HG02970 (cell line): ENCODE measurements around the gene MNT.

ENCODE experiments used
- ATAC-seq: cut with Tn5 transposase; IDR thresholded peaks from one replicate; pipeline ENCODE4 v1.9.1; 2021; ENCODE audit warnings: mild to moderate bottlenecking, moderate library complexity, moderate number of reproducible peaks; ENCODE audit not compliant: unreplicated experiment, low FRiP score

MNT gene

DNA sequence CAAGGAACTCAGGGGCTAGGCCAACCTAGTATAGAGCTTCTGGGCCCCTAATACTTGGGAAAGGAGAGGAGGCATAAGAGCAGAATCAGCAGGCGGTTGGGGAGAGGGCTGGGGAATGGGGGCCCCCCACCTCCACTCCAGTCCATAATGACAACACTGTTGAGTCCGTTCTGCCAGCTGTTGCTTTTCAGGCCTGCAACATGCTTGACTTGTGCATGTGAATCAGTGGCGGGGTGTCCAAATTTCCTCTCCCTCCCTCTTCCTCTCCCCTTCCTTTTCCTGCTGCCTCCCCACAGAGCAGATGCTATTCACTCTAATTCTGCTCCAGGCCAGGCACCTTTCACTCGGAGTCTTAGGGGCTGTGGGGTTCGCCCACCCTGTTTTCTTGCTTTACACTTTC, 31.8 kb downstream of the MNT start:
- no peak for ATAC-seq

DNA sequence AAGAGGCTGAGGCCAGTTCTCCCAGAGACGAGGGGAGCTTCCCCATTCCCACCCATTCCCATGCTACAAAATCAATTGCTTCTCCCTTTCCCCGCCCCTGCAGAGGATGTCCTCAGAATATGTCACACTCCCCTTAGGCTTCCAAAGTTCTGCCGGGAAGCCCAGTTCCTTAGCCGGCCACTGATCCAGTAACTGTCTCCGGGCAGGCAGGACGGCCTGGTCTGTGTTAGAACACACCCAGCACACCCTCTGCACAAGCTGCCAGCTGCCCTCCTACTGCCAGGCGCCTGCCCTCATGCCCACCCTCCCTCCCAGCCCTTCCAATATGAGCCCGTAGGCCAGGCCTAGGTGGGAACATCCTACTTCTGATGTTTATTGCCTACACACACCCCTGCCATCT, 32.5 kb downstream of the MNT start:
- no peak for ATAC-seq

DNA sequence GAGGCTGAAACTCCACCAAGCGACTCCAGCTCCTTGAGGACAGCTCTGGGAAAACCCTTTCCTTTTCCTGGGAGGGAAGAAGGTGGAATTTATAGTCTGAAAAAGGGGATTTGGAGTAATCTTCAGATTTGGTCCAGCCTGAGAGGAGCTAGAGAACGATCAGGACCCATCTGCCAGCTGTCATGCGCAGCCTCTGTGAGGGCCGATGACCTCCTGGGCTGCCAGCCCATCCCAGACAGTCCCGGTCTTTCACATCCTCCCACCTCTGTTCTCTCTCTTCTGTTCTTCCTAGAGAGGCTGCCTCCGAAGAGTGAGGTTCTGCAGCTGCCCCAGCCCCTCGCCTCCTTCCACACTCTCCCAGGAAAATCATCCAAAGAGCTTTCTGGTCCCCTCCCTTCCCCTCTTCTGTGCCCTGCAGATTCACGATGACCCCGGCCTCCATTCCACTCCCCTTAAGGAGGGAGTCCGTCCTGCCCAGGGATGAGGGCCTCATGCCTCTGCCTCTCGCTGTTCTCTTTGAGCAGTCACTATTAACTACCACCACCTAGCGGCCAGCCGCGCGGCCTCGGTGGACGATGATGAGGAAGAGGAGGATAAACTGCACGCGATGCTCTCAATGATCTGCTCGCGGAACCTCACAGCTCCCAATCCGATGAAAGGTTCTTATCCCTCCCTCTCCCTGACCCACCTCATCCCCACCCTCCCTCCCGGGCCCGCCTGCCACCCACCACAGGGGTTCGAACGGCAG, 33.9 kb downstream of the MNT start:
- ATAC-seq: no peak

DNA sequence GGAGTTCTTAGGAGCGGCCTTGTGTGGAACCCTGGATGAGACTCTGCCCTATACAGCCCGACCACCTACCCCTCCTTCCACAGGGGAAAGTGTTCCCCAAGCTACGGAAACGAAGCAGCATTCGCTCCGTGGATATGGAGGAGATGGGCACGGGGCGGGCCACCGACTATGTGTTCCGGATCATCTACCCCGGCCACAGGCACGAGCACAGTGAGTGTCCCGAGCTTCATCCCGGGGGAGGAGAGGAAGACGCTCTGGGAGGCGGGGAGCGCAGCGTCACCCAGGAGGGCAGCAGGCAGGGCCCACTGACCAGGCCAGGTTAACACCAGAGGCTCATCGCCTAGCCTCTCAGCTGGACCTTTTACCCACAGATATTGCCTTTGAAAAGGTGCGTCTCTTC, 35.7 kb downstream of the MNT start:
- no peak for ATAC-seq

DNA sequence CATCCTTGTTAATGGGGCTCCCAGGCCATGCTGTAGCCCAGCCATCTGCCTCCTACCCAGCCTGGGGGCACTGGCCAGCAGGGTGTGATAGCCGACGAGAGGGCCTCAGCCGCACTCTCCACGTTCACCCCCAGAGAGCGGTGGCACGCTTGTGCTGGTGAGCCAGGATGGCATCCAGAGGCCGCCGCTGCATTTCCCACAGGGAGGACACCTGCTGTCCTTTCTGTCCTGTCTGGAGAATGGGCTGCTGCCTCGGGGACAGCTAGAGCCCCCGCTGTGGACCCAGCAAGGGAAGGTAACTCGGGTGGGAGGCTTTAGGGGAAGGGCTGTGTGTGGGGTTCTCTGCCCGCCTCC, 36.1 kb downstream of the MNT start:
- ATAC-seq: no peak

DNA sequence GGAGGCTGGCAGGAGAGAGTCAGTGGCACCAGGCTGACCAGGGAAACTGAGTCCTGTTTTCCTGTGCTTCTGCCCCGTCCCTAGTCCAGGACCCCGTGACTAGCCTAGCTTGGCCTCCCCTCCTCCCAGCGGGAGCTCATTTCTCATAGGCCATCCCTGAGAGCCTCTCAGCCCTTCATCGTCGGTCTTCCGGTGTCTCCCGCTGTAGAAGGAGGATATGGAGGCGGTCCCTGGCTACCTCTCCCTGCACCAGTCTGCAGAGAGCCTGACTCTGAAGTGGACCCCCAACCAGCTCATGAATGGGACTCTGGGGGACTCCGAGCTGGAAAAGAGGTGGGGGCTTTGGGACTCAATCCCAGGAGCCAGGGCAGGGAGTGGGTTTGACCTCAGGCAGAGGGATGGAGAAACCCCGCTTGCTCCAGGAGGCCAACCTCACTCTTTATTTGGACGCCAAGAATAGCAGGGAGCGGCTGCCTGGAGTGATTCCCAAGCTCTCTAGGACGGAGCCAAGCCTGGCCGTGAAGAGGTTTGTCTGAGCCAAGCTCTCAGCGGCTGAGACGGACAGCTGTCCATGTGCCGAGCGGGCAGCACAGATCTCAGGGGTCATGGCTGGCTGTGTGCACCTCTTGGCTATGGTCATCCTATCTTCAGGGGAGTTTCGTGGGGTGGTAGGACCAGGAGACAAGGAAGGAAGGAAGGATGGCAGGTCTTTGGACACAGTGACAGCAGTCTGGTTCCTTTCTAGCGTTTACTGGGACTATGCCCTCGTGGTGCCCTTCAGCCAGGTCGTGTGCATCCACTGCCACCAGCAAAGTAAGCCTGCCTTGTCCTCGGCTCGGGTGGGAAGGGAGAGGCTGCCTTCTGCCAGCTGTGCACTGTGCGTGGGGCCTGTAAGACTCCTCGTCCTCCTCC, 36.8 kb downstream of the MNT start:
- no peak for ATAC-seq

DNA sequence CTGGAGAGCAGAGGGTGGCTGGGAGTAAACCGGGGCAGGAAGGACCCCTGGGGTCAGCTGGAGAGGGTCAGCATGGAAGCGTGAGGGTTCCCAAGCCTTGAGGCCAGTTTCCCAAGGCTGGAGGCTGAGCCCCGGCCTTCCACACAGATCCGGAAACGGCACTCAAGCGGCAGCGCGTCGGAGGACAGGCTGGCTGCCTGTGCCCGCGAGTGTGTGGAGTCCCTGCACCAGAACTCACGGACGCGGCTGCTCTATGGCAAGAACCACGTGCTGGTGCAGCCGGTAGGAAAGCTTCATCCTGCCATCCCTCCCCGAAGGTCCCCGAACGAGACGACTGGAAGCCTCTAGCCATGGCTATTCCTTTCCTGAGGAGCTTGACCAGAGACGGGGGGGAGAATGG, 37.5 kb downstream of the MNT start:
- ATAC-seq: no peak

DNA sequence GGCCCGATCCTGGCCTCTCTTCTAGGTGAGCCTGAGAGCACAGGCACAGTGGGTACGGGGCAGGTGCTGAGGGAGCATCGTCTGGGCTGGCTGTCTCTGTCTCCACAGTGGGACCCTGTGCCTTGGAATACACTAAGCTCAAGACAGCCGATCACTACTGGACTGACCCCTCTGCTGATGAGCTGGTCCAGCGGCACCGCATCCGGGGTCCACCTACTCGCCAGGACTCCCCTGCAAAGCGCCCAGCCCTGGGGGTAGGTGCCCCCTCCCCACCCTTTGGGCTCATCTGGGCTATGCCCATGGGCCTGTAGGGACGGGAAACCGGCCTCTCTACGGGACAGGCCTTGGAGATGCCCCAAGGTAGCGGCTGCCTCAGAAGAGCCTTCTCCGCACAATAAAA, 38.0 kb downstream of the MNT start:
- no peak for ATAC-seq

DNA sequence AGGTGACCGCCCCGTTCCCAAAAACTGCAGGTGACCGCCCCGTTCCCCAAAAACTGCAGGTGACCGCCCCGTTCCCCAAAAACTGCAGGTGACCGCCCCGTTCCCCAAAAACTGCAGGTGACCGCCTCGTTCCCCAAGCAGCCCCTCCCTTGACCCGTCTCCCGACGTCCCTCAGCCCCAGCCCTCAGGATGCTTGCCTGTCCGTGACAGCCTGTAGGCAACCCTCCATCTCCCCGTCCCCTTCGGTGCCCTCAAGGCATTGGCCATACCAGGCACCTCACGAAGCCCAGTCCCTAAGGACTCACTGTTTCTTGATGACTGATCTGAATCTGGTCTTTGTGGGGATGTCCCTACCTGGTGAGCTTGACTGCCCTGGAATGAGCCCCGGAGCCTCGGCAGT, 38.4 kb downstream of the MNT start:
- no peak for ATAC-seq

DNA sequence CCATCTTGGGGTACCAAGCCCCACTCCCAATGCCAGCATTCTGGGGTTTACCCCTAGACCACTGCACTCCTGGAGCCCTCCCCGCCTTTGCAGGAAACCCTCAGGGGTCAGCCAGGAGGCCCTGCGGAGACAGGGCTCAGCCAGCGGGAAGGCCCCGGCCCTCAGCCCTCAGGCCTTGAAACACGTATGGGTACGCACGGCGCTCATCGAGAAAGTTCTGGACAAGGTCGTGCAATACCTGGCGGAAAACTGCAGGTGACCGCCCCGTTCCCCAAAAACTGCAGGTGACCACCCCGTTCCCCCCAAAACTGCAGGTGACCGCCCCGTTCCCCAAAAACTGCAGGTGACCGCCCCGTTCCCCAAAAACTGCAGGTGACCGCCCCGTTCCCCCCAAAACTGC, 38.8 kb downstream of the MNT start:
- ATAC-seq: no peak

DNA sequence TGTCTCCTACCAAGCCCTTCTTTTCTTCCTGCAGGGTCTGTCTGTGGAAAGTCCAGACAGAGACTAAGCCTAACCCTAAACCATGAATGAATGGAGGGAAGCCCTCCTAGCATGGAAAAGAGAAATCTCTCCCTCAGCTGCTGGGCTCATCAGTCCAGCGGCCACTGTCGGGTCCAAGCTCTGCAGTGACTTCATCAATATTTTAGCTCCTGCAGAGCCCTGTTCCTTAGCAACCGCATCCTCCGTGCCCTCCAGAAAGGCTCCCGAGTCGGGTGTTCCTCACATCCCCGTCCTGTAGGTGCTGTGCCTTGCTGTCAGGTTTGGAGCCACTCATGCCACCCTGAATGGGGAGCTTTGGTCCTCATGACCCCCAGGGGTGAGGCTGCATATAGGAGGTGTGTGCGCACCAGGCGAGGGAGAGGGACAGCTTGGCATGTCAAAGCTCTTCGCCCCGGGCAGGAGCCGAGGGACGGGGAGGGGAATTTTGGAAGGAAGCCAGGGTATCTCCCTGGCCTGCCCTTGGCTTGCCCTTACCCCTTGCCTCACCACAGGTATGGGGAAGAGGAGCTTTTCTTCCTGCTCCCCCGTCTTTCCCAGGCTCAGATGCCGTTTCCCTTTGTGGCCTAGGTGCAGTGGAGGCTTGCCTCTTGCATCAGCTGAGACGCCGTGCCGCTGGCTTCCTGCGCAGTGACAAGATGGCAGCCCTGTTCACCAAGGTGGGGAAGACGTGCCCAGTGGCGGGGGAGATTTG, 39.7 kb downstream of the MNT start:
- ATAC-seq: no peak

DNA sequence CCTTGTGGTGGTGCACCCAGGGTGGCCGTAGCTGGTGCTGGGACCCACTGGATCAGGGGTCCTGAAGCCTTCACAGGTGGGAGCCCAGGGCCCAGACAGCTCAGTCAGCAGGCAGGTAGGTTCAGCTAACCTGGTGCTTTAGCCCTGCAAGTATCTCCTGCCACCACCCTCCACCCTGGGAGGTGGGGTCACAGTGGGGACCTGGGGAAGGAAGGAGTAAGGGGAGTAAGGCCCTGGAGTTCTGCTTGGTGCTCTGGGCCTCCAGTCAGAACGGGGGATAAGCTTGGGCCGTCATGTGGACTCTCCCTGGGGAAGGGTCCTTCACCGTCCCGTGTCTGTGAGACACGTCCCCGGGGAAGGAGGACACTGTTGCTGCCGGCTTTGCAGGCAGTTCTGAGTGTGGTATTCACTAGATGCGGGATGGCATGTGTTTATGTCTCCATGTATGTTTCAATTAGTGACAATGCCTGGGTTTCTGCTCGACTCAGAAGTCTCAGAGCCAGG, 42.9 kb downstream of the MNT start:
- ATAC-seq: no peak

DNA sequence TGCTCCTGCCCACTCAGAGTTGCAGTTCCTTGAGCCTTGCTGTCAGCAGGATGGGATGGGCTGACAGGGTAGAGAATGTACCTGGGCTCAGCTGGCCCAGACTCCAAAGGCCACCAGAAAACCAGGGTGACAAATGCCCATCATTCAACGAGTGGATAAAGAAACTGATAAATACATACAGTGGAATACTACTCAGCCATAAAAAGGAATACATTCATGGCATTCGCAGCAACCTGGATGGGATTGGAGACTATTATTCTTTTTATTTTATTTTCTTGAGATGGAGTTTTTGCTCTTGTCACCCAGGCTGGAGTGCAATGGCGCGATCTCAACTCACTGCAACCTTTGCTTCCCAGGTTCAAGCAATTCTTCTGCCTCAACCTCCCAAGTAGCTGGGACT, 43.6 kb downstream of the MNT start:
- no peak for ATAC-seq

DNA sequence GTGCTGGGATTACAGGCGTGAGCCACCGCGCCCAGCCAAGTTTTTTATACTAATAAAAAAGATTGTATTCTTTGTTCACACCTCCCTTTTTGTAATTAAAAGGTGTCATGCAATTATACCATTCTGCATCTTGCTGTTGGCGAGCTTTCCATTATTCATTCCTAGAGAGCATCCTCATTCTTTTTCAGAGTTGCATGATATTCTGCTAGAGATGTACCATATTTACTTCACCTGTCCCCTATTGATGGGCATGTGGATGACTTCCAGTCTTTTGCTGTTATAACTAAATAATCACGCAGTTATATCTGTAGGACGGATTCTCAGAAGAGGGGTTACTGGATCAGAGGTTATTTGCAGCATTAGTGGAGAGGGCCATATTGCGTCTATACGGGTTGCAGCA, 46.5 kb downstream of the MNT start:
- ATAC-seq: no peak

DNA sequence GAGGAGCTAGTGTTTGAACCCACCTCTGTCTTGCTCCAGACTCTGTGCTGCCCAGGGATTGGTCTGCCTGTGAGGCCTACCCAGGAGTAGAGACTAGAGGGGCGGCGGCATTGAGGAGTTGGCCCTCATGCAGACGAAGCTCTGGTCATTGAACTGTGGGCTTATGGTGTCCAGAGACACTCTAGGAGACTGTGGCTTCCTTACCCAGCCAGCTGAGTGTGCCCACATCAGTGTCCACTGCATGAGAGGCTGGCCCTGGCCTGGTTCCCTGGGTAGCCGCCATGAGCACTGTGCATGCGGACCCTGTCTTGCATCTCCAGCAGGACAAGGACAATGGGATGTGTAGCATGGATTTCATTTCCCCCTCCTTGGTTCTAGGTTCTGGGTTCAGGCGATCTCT, 49.6 kb downstream of the MNT start:
- ATAC-seq: no peak

DNA sequence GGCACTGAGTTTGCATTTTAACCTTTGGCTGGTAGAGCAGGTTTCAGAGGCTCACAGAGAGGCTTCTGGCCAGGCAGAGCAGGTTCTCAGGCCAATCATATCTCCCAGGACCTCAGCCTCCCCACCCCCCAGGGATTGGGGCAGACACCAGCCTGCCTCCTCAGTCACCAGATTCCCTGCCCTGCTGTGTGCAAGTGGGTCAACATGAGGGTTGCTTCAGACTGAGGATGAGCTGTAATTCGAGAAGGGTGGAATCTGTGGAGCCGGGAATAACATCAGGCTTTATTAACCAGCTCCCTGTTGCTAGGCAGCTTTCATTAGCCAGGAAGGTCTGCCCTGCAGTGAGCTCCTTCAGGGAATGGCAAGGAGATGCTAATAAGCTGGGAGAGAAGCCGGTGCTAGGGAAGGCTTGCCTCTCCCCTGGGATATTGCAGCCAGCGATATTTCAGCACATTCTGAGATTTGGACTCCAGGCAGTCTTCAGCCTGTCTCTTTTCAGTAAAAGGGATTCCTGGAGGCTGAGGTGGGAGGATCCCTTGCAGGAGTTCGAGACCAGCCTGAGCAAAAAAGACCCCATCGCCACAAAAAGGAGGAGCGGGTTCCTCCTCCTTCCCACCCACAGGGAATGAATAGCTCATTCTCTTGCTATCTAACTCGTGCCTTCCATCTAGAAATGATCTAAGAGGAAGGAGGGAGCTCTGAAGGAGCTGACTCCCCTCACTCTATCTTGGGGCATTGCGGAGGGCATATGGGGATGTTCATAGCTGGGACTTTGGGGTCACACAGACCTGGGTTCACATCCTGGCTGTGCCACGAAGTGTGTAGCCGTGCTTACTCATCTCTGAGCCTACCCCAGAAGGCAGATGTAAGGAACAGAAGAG, 52.8 kb downstream of the MNT start:
- no peak for ATAC-seq

DNA sequence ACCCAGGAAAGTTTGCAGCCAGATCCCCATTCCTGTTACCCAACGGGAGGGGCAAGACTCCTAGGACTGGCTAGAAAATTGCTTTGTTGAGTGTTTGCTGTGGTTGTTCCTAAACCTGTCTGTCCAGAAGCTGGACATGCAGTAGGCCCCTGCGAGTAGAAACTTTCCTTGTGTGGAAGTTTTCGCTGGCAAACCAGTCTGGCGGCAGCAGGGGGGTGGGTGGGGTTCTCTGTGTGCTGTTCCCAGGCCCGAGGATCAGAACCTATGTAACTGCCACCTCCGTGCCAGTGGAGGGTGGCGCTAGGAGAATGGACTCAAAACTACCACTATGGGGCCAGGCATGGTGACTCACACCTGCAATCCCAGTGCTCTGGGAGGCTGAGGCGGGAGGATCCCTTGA, 54.4 kb downstream of the MNT start:
- ATAC-seq: no peak

DNA sequence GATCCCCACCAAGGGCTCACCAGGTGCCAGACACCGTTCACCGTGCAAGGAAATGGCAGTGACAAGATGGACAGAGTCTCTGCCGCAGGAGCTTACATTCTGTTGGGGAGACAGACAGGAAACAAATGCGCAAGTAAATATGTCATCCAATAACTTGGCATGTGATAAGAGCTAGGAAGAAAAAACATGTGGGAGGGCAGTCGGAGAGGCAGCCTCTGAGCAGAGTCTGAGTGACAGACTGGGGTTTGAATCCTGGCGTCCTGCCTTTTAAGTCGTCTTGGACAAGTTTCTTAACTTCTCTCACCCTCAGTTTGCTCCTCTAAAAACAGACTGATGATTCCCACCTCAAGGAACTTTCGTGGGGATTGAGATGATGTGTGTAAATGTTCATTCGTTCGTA, 56.3 kb downstream of the MNT start:
- ATAC-seq: no peak

DNA sequence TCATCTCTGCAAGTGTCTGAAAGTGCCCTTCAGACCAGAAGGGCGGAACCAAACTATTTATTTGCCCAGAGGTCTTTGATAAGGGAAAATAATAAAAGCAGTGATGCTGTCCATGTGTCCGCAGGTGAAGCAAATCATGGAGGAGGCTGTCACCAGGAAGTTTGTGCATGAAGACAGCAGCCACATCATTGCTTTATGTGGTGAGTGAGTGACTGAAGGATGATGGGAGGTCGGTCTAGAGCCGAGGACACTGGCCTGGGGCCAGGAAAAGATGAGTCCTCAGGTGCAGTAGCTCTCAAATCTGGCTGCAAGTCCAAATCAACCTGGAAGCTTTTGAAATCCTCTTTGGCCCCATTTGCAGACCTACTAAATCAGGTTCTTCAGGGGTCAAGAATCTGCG, 57.4 kb downstream of the MNT start:
- no peak for ATAC-seq

DNA sequence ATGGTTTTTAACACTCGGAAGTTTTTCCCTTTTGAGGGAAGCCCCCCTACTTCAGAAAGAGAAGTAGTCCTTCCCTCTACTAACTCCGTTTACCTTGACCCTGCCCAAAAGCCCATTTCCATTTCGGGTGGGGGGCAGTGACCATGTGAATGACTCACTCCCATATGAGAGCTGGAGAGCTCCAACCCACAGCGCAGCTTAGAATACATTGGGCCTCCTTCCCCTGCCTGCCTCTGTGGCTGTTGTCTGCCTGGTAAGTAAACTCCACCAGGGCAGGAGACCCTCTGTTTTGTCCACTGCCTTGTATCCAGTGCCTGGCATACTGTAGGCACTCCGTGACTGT, 62.6 kb downstream of the MNT start:
- ATAC-seq: no peak
